Endothelial cell of umbilical vein (primary cell): Measurements from ENCODE around the gene FXYD6. TPM values are rescaled to one million over a fixed set of nuclear protein-coding genes. Genes with fewer than 3 reads are reported as not detected.

Experiments
- BruUV-seq: library from RNA; stranded (reverse); fragments of 400-500 nt; replicated peaks from 2 replicates; lab custom pipeline; 2021; lab: Mats Ljungman, UMichigan
- CTCF ChIA-PET: fragments of 300-600, 350-600 bp; sonication (Branson Sonifier 250); formaldehyde crosslinking; loops from one replicate; lab custom pipeline; 2021; ENCODE audit warnings: antibody characterized with exemption, inconsistent platforms; lab: Charles Lee
- POLR2A ChIA-PET: fragments of 300-600, 350-600 bp; sonication (Branson Sonifier 250); formaldehyde crosslinking; loops from one replicate; lab custom pipeline; 2021; ENCODE audit warnings: antibody characterized with exemption, inconsistent platforms; lab: Charles Lee
- DNase-seq: peaks from one replicate; pipeline ENCODE4 v3.0.0-alpha.2; 2011; ENCODE audit warnings: low read depth, low spot score
- FAIRE-seq: peaks from 2 replicates; lab custom pipeline; 2011; peaks lifted over from hg19 to GRCh38; lab: Jason Lieb, UNC
- H2AFZ ChIP-seq: 2 replicates; pipeline ENCODE4 v1.6.0; 2012; ENCODE audit warnings: low read depth, low read length, control low read depth, inconsistent platforms
- H3K27ac ChIP-seq: 2 replicates; pipeline ENCODE4 v1.5.1; 2011; ENCODE audit warnings: low read depth, mild to moderate bottlenecking, control low read depth, low read length, moderate library complexity; ENCODE audit not compliant: insufficient read depth
- H3K27me3 ChIP-seq, 2 experiments: 2 replicates each; pipeline versions ENCODE4 v1.6.0 to v1.6.1; 2011; ENCODE audit warnings: low read length in 2 of 2, mixed read lengths in 1 of 2; ENCODE audit not compliant: control insufficient read depth in 2 of 2, insufficient read depth in 2 of 2
- H3K36me3 ChIP-seq, 2 experiments: 2 replicates in 1 of 2; 3 replicates in 1 of 2; pipeline ENCODE4 v1.5.1; 2011; ENCODE audit warnings: low read length in 2 of 2, mild to moderate bottlenecking in 1 of 2, moderate library complexity in 1 of 2; ENCODE audit not compliant: control insufficient read depth in 2 of 2, insufficient read depth in 2 of 2; ENCODE audit errors: extremely low read depth in 1 of 2
- H3K4me1 ChIP-seq: 3 replicates; pipeline ENCODE4 v1.5.1; 2011; ENCODE audit warnings: mild to moderate bottlenecking, low read length; ENCODE audit not compliant: control insufficient read depth, insufficient read depth; ENCODE audit errors: extremely low read depth
- H3K4me2 ChIP-seq: 2 replicates; pipeline ENCODE4 v1.6.1; 2011; ENCODE audit warnings: low read length, control low read depth, mixed read lengths; ENCODE audit not compliant: insufficient read depth
- H3K4me3 ChIP-seq, 3 experiments: fragments of 200-600 bp in 1 of 3; sonication (generic), shearing (Covaris generic) in 1 of 3; replicated peaks in 1 of 3; 2 replicates each; pipeline ENCODE4 v1.5.1; 2011 to 2016; ENCODE audit warnings: control low read depth in 3 of 3, low read length in 3 of 3, mild to moderate bottlenecking in 2 of 3, inconsistent platforms in 1 of 3, low read depth in 1 of 3, moderate library complexity in 1 of 3; ENCODE audit not compliant: insufficient read depth in 1 of 3
- H3K79me2 ChIP-seq: 2 replicates; pipeline ENCODE4 v1.6.0; 2012; ENCODE audit warnings: low read length, inconsistent platforms; ENCODE audit not compliant: control insufficient read depth, insufficient read depth
- H3K9ac ChIP-seq: replicated peaks from 2 replicates; pipeline ENCODE3; 2011; ENCODE audit warnings: low read length, control low read depth; ENCODE audit not compliant: insufficient read depth; ENCODE audit errors: extremely low read depth
- H3K9me1 ChIP-seq: replicated peaks from 3 replicates; pipeline ENCODE4 v1.6.0; 2011; ENCODE audit warnings: mild to moderate bottlenecking, low read length; ENCODE audit not compliant: control insufficient read depth, insufficient read depth; ENCODE audit errors: extremely low read depth
- H3K9me3 ChIP-seq: replicated peaks from 2 replicates; pipeline ENCODE4 v1.5.1; 2012; ENCODE audit warnings: low read length, inconsistent platforms; ENCODE audit not compliant: control insufficient read depth, insufficient read depth
- H4K20me1 ChIP-seq: replicated peaks from 2 replicates; pipeline ENCODE3; 2011; ENCODE audit warnings: mild to moderate bottlenecking, low read length; ENCODE audit not compliant: control insufficient read depth, insufficient read depth; ENCODE audit errors: extremely low read depth
- EZH2 ChIP-seq: IDR thresholded peaks from 2 replicates; pipeline ENCODE4 v1.6.1; 2012; ENCODE audit warnings: borderline replicate concordance, low read depth, mild to moderate bottlenecking, moderate library complexity, low read length, inconsistent platforms; ENCODE audit not compliant: severe bottlenecking
- FOS ChIP-seq: IDR thresholded peaks from 2 replicates; pipeline ENCODE4 v1.6.1; 2011; ENCODE audit warnings: mild to moderate bottlenecking, low read length, moderate library complexity, borderline replicate concordance; ENCODE audit not compliant: insufficient read depth
- GATA2 ChIP-seq: IDR thresholded peaks from 2 replicates; pipeline ENCODE4 v1.7.0; 2011; ENCODE audit warnings: low read depth, mild to moderate bottlenecking, moderate library complexity, mixed read lengths, low read length; ENCODE audit not compliant: insufficient read length, insufficient read depth
- JUN ChIP-seq: IDR thresholded peaks from 2 replicates; pipeline ENCODE4 v1.6.1; 2011; ENCODE audit warnings: borderline replicate concordance, low read depth; ENCODE audit not compliant: insufficient read length, insufficient read depth
- MYC ChIP-seq: IDR thresholded peaks from one replicate; pipeline ENCODE4 v1.6.1; 2011; ENCODE audit warnings: mild to moderate bottlenecking, low read depth, low read length
- POLR2A ChIP-seq: IDR thresholded peaks from 2 replicates; pipeline ENCODE4 v1.6.1; 2012; ENCODE audit warnings: low read depth, mild to moderate bottlenecking, control low read depth, low read length
- POLR2AphosphoS5 ChIP-seq: IDR thresholded peaks from 2 replicates; pipeline ENCODE4 v1.6.1; 2012; ENCODE audit warnings: low read depth, mild to moderate bottlenecking, control low read depth, low read length, moderate library complexity; ENCODE audit not compliant: insufficient read depth
- dilution Hi-C: fragments of 300-500 bp; cut with MboI; formaldehyde crosslinking; loops from one replicate; pipeline ENCODE4 v1.15.0; 2019; ENCODE audit warnings: low sequenced_read_pairs; ENCODE audit not compliant: extremely low pct_ligation_motif_present
- intact Hi-C: fragments of 100-400 bp; cut with micrococcal nuclease; formaldehyde crosslinking; loops from one replicate; pipeline ENCODE4 v1.10.0; 2022
- polyA plus RNA-seq, 4 experiments: library from polyadenylated mRNA; depleted of rRNA in 3 of 4; stranded (reverse) in 3 of 4; unstranded in 1 of 4; fragments of >200 nt; gene quantifications; 2 replicates each; pipeline versions ENCODE4 v1.2.1 to v1.2.3, GENCODE V29; 2011 to 2012; ENCODE audit warnings: missing spikeins in 1 of 4
- total RNA-seq: library from RNA; stranded (reverse); gene quantifications from 2 replicates; pipeline ENCODE4 v1.2.3, GENCODE V29; 2021
- TF ChIP-seq, protein P1 (sequence below), 2 donors: IDR thresholded peaks; 1 replicate in 1 of 2; 2 replicates in 1 of 2; pipeline ENCODE4 v1.5.1; 2011; ENCODE audit warnings: low read length in 2 of 2, mild to moderate bottlenecking in 2 of 2, moderate library complexity in 2 of 2, control low read depth in 1 of 2, inconsistent platforms in 1 of 2, low read depth in 1 of 2; ENCODE audit not compliant: insufficient read depth in 1 of 2; ENCODE audit errors: extremely low read depth in 1 of 2
- TF ChIP-seq, protein P2 (sequence below): IDR thresholded peaks from 2 replicates; pipeline ENCODE4 v1.6.1; 2011; ENCODE audit not compliant: insufficient read depth, insufficient read length

Gene FXYD6
- total and polyA plus RNA-seq, 2 donors (not counting 3 experiments of a cell fraction or from before 2014, with no cell fraction given), result 1.4 to 8.7 TPM

DNA sequence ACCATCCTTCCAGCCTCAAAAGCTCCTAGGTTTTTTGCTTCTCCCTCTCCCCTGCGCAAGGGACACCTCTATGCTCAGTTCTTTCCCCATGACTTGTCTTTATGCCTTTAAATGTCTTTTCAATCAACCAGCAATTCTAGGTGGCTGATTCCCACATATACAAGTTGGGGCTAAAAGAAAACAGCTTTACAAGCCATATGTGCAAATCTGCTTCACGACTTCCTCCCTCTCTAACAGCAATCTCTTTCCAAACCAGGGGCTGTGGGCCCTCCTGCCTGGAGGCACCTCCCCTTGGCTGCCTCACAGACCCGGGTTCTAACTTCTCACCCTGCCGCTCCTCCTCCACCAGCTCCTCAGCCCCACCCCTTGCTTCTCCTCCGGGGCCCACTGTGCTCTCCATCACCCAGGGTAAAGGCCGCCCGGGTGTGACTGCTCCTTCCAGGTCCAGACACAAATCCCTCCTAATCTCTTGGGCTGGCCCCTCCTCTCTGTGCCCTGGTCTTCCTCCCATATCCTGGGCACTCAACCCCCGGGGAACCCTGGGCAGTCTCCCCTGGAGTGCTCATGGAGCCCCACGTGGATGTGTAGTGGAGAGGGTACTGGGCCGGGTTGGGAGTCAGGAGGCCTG, 38.6 kb upstream of the FXYD6 start:
- BruUV-seq, result no TSS peak
- H3K79me2 ChIP-seq, result no peaks in the 10 kb centered on the region
- FAIRE-seq, result no peak
- no peak overlapping the region for H3K9ac ChIP-seq
- no peaks in the 10 kb centered on the region for H3K9me3 ChIP-seq
- H2AFZ ChIP-seq, result no peak overlapping the region
- no peaks in the 10 kb centered on the region for H4K20me1 ChIP-seq
- H3K27me3 ChIP-seq, result no peaks in the 10 kb centered on the region
- POLR2A ChIA-PET, result no interaction called here
- intact Hi-C loops (no loop called here), dilution Hi-C loops (no loop called here)
- no peak overlapping the region for H3K27ac ChIP-seq
- H3K36me3 ChIP-seq, result no peaks in the 10 kb centered on the region
- no peak overlapping the region for H3K4me3 ChIP-seq
- H3K9me1 ChIP-seq, result no peaks in the 10 kb centered on the region
- H3K4me2 ChIP-seq, result no peak overlapping the region
- no peak for DNase-seq
- TF ChIP-seq FOS (no peak), GATA2 (no peak), MYC (no peak), JUN (no peak), EZH2 (no peak), POLR2AphosphoS5 (no peak), POLR2A (no peak)
- TF ChIP-seq, protein P1, sequence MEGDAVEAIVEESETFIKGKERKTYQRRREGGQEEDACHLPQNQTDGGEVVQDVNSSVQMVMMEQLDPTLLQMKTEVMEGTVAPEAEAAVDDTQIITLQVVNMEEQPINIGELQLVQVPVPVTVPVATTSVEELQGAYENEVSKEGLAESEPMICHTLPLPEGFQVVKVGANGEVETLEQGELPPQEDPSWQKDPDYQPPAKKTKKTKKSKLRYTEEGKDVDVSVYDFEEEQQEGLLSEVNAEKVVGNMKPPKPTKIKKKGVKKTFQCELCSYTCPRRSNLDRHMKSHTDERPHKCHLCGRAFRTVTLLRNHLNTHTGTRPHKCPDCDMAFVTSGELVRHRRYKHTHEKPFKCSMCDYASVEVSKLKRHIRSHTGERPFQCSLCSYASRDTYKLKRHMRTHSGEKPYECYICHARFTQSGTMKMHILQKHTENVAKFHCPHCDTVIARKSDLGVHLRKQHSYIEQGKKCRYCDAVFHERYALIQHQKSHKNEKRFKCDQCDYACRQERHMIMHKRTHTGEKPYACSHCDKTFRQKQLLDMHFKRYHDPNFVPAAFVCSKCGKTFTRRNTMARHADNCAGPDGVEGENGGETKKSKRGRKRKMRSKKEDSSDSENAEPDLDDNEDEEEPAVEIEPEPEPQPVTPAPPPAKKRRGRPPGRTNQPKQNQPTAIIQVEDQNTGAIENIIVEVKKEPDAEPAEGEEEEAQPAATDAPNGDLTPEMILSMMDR (IDR thresholded peaks at IDR 0.05; ENCODE audit: extremely low read depth in 1 of 2, insufficient read depth in 1 of 2, low read depth in 1 of 2, low read length in 2 of 2), result no peak
- TF ChIP-seq, protein P2, sequence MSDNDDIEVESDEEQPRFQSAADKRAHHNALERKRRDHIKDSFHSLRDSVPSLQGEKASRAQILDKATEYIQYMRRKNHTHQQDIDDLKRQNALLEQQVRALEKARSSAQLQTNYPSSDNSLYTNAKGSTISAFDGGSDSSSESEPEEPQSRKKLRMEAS, result no peak
- H3K4me1 ChIP-seq, result no peaks in the 10 kb centered on the region
- CTCF ChIA-PET, result interaction anchor here (1.5 kb wide), 1 partner anchor 10 kb away, joined by 3 read pairs; no protein-coding TSS in a partner anchor
